ENCODE results near the gene AFG1L.
"Not testable (repeated sequence)": the region's sequence is repeated elsewhere in the genome, so short reads cannot be mapped to it uniquely, and the experiment has no call there.

AFG1L gene

DNA sequence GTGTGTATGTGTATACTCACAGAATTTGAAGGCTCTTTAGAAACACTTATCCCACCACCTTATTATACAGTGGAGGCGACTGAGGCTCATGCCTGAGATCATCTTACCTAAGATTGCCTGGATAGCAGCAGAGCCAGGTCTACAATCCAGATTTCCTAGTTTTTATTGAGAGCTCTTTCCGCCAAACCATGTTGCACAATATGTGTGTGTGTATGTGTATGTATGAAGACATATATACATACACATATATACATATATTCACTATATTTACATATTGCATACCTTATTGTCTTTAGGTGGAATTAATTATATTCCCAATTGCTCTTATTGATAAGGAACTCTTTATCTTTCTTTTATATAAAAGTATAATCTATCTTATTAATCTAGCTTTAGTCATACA is 130.6 kb downstream of the AFG1L start:
- H3K9me3 ChIP-seq (ENCODE audit: control insufficient read depth, insufficient read depth, low read length), result no peaks in the 10 kb centered on the region
- H3K4me1 ChIP-seq (ENCODE audit: insufficient read depth, low read length), result no peaks in the 10 kb centered on the region
- no peaks in the 10 kb centered on the region for H3K36me3 ChIP-seq (ENCODE audit: insufficient read depth, low read length)
- H3K9ac ChIP-seq (ENCODE audit: low read depth, low read length), result no peak overlapping the region

DNA sequence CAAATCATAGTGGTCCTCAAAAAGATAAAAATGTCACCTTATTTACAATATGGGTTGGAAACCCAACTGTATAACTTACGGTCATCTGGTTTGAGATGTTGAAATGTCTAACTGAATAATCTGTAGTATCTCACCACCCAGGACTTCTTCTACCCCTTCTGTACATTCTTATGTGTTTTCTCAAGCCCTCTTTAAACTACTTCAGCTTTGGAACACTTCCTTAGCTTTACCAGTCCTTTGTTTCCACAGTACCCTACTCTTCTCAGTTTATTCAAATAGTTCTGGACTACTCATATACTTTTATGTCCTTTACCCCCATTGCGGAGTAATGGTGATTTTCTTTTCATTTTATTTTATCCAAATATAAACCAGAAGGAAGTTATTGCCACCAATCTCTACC is 137.3 kb downstream of the AFG1L start:
- H3K9me3 ChIP-seq (ENCODE audit: control insufficient read depth, insufficient read depth, low read length), result no peaks in the 10 kb centered on the region
- H3K9ac ChIP-seq (ENCODE audit: low read depth, low read length), result no peak overlapping the region
- H3K36me3 ChIP-seq (ENCODE audit: insufficient read depth, low read length), result no peaks in the 10 kb centered on the region
- no peaks in the 10 kb centered on the region for H3K4me1 ChIP-seq (ENCODE audit: insufficient read depth, low read length)

DNA sequence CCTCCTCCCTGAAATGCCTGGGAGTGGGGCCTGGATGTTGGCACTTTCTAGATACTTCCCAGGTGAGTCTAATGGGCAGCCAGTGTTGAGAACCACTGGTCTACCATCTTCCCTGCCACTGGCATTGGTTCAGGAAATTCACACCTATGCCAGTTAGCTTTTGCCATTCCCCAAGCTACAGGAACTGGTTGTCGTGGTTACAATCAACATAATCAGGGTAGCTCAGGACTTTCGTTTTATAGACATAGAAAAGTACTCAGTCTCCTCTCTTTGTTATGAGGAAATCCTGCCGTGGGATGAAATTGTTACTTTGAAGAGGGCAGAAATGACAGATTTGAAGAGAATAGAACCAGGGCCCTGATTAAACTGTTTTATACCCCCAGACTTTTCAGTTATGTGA is 137.9 kb downstream of the AFG1L start:
- no peaks in the 10 kb centered on the region for H3K9me3 ChIP-seq (ENCODE audit: control insufficient read depth, insufficient read depth, low read length)
- H3K4me1 ChIP-seq (ENCODE audit: insufficient read depth, low read length), result no peaks in the 10 kb centered on the region
- H3K36me3 ChIP-seq (ENCODE audit: insufficient read depth, low read length), result no peaks in the 10 kb centered on the region

DNA sequence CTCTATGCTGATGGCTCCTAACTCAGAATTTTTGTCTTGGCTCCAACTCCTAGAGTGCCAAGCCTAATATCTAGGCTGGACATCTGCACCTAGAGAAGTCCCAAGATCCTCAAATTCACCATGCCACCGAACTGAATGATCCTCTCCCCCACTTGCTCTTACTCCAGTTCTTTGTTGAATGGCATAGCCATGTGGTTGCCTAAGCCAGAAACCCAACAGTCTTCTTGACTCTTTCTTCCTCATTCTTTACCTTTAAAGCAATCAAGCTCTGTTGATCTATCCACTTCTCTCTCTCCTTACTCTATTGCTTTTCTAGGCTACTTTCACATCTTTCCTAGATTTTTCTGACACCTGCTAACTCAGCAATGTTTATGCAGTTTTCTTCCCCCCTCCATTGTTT is 139.4 kb downstream of the AFG1L start:
- Histone ChIP-seq H3K9ac (ENCODE audit: low read depth, low read length) (no peak overlapping the region), H3K4me1 (ENCODE audit: insufficient read depth, low read length) (no peaks in the 10 kb centered on the region), H3K36me3 (ENCODE audit: insufficient read depth, low read length) (no peaks in the 10 kb centered on the region), H3K9me3 (ENCODE audit: control insufficient read depth, insufficient read depth, low read length) (no peaks in the 10 kb centered on the region)

More for the DNA sequence above, 137.9 kb downstream of the AFG1L start:
- no peak overlapping the region for H3K9ac ChIP-seq (ENCODE audit: low read depth, low read length)

DNA sequence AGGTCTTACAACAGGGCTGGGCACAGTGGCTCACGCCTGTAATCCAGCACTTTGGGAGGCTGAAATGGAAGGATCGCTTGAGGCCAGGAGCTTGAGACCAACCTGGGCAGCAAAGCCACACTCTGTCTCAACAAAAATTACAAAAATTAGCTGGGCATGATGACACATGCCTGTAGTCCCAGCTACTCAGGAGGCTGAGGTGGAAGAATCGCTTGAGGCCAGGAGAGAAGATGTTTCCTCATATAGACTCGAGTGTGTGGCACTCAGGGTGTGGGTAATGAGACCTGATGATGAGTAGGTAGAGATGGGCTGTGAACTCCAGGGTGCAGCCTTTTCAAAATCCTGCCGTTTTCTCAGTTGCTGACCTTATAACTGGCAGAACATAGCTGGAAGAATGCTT is 140.5 kb downstream of the AFG1L start:
- Histone ChIP-seq H3K9me3 (ENCODE audit: control insufficient read depth, insufficient read depth, low read length) (no peaks in the 10 kb centered on the region), H3K9ac (ENCODE audit: low read depth, low read length) (no peak overlapping the region), H3K36me3 (ENCODE audit: insufficient read depth, low read length) (no peaks in the 10 kb centered on the region), H3K4me1 (ENCODE audit: insufficient read depth, low read length) (no peaks in the 10 kb centered on the region)

DNA sequence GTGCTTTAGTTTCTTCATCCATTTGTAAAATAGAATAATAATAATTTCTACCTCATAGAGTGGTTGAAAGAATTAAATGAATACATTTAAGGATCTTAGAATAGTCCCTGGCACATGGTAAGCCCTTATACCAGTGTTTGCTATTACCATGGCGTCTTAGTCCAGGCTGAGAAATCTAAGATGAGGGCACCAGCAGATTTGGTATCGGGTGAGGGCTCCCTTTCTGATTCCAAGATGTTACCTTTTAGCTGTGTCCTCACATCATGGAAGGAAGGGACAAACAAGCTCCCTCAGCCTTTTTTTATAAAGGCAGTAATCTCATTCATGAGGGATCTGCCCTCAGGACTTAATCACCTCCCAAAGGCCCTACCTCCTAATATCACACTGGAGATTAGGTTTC is 141.9 kb downstream of the AFG1L start:
- Histone ChIP-seq H3K9me3 (ENCODE audit: control insufficient read depth, insufficient read depth, low read length) (no peaks in the 10 kb centered on the region), H3K4me1 (ENCODE audit: insufficient read depth, low read length) (no peaks in the 10 kb centered on the region), H3K36me3 (ENCODE audit: insufficient read depth, low read length) (no peaks in the 10 kb centered on the region), H3K9ac (ENCODE audit: low read depth, low read length) (no peak overlapping the region)

DNA sequence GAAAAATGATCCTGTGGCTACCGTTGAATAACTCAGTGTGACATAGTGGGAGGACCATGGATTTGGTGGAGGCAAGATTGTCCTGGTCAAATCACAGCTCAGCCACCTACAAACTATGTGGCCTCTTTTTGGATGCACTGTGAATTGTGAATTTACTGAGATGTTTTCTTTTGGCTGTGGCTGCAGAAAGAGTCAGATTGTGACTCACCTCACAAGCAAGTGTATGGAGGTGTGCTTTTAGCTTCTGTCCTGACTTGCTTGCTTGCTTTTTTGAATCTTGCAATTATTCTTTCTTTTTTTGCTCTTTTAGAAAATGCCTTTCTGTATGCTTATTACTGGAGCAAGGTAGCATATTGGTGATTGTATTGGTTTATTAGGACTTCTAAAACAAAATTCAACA is 143.0 kb downstream of the AFG1L start:
- Histone ChIP-seq H3K36me3 (ENCODE audit: insufficient read depth, low read length) (no peaks in the 10 kb centered on the region), H3K4me1 (ENCODE audit: insufficient read depth, low read length) (no peaks in the 10 kb centered on the region), H3K9ac (ENCODE audit: low read depth, low read length) (no peak overlapping the region), H3K9me3 (ENCODE audit: control insufficient read depth, insufficient read depth, low read length) (no peaks in the 10 kb centered on the region)

DNA sequence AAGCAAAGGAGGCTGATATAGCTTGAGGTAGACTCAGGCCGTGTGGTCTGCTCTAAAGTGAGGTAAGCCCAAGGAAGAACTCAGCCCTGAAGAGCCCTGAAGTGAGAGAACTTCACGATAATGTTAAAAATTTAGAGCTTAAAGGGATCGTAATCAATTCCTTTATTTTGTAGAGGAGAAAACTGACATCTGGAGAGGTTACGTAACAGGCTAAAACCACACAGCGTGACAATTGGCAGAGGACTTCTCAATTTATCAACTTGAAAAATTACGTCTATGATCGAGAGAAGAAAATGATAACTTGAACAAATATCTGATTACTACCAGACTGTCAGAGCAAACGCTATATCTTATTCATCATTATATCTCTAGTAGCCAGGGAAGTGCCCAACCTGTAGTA is 144.1 kb downstream of the AFG1L start:
- Histone ChIP-seq H3K9ac (ENCODE audit: low read depth, low read length) (no peak overlapping the region), H3K4me1 (ENCODE audit: insufficient read depth, low read length) (no peaks in the 10 kb centered on the region), H3K9me3 (ENCODE audit: control insufficient read depth, insufficient read depth, low read length) (no peaks in the 10 kb centered on the region), H3K36me3 (ENCODE audit: insufficient read depth, low read length) (no peaks in the 10 kb centered on the region)

DNA sequence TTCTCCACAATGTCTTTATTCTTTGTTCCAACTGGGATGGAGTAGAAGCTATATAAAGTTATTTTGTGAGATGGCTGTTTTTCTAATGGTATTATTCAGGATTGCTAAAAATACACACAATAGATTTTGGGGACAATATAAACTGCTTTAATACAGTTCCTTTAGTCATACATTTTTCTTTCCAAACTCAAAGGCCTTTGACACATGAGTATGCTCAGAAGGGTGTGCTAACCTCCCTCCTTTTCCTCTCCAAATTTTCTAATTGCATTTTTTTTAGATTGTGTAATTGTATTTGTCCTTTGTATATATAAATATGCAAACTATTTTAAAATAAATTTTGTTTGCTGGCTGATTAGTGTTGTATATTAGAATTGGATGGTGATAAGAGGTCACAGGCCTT is 146.3 kb downstream of the AFG1L start:
- Histone ChIP-seq H3K9ac (ENCODE audit: low read depth, low read length) (no peak overlapping the region), H3K4me1 (ENCODE audit: insufficient read depth, low read length) (no peaks in the 10 kb centered on the region), H3K9me3 (ENCODE audit: control insufficient read depth, insufficient read depth, low read length) (no peaks in the 10 kb centered on the region)

DNA sequence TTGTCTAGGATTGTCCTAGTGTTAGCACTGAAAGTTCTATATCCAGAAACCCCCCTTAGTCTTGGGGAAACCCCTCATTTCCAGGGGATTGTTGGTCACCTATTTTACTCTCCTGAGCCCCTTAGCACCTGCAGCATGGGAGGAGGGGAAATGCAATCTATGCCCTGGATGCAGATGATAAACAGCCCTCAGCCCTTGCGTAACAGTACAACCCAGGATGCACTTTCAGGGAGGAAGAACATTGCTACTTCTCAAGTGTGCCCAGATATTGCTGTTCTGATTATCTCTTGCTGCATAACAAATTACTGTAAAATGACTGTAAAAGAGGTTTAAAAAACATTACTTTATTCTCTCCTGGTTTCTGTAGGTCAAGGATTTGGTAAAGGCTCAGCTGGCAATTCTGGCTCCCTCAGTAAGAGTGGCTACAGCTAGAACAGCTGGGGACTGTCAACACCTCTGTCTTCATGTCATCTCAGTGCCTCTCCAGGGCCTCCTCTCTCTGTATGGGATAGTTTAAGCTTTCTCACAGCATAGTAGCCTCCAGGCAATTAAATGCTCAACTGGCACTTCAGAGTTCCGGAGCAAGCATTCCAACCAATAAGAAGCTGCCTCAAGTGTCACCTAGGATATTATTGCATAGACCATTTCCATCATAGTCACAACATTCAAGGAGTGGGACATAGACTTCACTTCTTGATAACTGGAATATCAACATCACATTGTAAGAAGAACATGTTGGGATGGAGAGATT is 148.1 kb downstream of the AFG1L start:
- Histone ChIP-seq H3K4me1 (ENCODE audit: insufficient read depth, low read length) (no peaks in the 10 kb centered on the region), H3K9ac (ENCODE audit: low read depth, low read length) (no peak overlapping the region), H3K9me3 (ENCODE audit: control insufficient read depth, insufficient read depth, low read length) (no peaks in the 10 kb centered on the region), H3K36me3 (ENCODE audit: insufficient read depth, low read length) (no peaks in the 10 kb centered on the region)

More for the DNA sequence above, 146.3 kb downstream of the AFG1L start:
- H3K36me3 ChIP-seq (ENCODE audit: insufficient read depth, low read length), result no peaks in the 10 kb centered on the region

DNA sequence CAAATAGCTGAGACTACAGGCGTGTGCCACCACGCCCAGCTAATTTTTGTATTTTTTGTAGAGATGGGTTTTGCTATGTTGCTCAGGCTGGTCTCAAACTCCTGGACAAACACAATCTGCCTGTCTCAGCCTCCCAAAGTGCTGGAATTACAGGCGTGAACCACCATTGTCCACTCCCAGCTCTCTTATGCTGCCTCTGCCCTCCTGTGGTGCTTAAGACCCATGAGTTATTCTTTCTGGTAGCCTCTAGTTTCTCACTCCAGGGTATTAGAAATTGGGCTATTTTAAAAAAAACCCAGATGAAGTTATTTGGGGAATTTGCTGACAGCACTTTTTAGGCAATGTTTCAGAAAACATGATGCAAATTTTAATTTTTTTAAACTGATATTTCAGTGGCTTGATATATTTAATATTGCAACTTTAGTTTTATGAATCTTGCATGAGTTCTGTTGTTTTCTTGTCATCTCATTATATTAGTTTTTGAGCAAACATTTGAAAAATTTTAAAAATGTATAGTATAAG is 151.8 kb downstream of the AFG1L start:
- Histone ChIP-seq H3K9ac (ENCODE audit: low read depth, low read length) (no peak overlapping the region), H3K36me3 (ENCODE audit: insufficient read depth, low read length) (no peaks in the 10 kb centered on the region), H3K4me1 (ENCODE audit: insufficient read depth, low read length) (no peaks in the 10 kb centered on the region), H3K9me3 (ENCODE audit: control insufficient read depth, insufficient read depth, low read length) (no peaks in the 10 kb centered on the region)

DNA sequence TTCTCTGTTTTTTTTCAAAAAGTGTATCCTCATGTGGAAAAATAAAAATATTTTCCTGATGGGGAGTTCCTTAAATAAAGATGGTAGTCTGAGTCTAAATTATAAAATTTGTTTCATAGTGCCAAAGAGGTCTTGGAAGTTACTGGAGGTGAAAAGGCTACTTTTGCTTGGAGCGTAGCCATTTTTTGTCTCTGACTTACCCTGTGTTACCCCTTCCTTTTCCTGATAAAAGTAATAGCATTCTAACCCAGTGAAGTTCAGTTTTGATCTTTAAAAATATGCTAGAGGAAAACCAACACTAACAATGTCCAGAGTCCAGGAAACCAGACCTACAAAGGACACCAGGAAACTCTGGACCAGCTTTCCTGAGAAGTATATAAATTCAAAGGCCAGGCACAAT is 153.6 kb downstream of the AFG1L start:
- no peak overlapping the region for H3K9ac ChIP-seq (ENCODE audit: low read depth, low read length)
- peaks cover 6% of the 10 kb centered on the region for H3K4me1 ChIP-seq (ENCODE audit: insufficient read depth, low read length)
- no peaks in the 10 kb centered on the region for H3K36me3 ChIP-seq (ENCODE audit: insufficient read depth, low read length)
- no peaks in the 10 kb centered on the region for H3K9me3 ChIP-seq (ENCODE audit: control insufficient read depth, insufficient read depth, low read length)

DNA sequence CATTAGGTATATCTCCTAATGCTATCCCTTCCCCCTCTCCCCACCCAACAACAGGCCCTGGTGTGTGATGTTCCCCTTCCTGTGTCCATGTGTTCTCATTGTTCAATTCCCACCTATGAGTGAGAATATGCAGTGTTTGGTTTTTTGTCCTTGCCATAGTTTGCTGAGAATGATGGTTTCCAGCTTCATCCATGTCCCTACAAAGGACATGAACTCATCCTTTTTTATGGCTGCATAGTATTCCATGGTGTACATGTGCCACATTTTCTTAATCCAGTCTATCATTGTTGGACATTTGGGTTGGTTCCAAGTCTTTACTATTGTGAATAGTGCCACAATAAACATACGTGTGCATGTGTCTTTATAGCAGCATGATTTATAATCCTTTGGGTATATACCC is 154.9 kb downstream of the AFG1L start:
- H3K9ac ChIP-seq (ENCODE audit: low read depth, low read length); H3K36me3 ChIP-seq (ENCODE audit: insufficient read depth, low read length); H3K9me3 ChIP-seq (ENCODE audit: control insufficient read depth, insufficient read depth, low read length); H3K4me1 ChIP-seq (ENCODE audit: insufficient read depth, low read length): not testable (repeated sequence)

DNA sequence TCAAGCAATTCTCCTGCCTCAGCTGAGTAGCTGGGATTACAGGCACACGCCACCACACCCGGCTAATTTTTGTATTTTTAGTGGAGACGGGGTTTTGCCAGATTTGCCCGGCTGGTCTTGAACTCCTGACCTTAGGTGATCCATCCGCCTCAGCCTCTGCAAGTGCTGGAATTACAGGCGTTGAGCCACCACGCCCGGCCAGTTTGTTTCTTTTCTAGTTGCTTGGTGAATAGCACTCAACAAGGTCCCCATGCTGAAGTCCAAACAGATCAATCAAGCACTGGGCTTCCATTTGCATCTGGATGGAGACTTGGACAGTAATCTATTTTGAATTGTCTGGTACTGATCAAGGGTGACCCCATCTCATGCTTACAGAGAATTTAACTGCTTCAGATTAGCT is 157.0 kb downstream of the AFG1L start:
- Histone ChIP-seq H3K9ac (ENCODE audit: low read depth, low read length) (no peak overlapping the region), H3K36me3 (ENCODE audit: insufficient read depth, low read length) (no peaks in the 10 kb centered on the region), H3K9me3 (ENCODE audit: control insufficient read depth, insufficient read depth, low read length) (no peaks in the 10 kb centered on the region), H3K4me1 (ENCODE audit: insufficient read depth, low read length) (peaks cover 6% of the 10 kb centered on the region)

DNA sequence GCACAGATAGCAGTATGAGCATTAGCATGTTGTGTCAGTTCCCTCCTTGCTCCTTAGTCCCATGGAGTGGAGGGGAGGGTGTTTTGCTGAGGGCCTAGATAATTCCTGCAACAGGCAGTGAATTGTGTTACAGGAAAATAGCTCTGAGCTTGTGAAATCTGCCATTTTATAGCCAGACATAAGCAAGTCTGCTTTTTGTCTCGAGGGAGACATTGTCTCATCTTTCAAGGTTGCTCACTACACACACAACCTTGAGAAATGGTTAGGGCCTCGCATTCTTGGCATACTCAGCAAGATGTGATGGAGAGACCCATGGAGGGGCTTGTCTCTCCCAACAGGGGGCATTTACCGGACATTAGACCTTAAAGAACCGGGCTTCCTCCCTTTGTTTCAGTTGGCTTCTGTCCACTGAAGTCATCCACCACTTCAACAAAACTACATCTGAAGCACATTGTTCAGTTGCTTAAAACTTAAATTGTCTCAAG is 157.9 kb downstream of the AFG1L start:
- H3K36me3 ChIP-seq (ENCODE audit: insufficient read depth, low read length), result no peaks in the 10 kb centered on the region
- peaks cover 6% of the 10 kb centered on the region for H3K4me1 ChIP-seq (ENCODE audit: insufficient read depth, low read length)
- no peaks in the 10 kb centered on the region for H3K9me3 ChIP-seq (ENCODE audit: control insufficient read depth, insufficient read depth, low read length)
- no peak overlapping the region for H3K9ac ChIP-seq (ENCODE audit: low read depth, low read length)
